COLO668 (cell line): ENCODE results near the gene BCAS3.

ENCODE experiments used
- DNase-seq: peaks from one replicate; lab custom pipeline; 2025; ENCODE audit not compliant: unreplicated experiment; lab: John Stamatoyannopoulos, UW

Gene BCAS3

DNA sequence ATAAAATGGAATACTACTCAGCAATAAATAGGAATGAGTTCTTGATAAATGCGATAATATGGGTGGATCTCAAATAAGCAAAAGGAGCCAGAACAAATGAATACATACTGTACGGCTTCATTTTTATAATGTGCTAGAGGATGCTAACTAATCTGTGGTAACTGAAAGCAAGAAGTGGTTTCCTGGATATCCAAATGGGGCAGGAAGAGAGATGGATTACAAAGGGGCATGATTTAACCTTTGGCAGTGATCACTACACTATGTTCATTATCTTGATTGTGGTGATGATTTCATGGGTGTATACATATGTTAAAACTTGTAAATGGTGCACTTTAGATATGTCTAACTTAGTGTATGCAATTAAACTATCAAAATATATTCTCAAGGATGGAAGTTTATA is 499.7 kb downstream of the BCAS3 start:
- DNase-seq, result no peak

DNA sequence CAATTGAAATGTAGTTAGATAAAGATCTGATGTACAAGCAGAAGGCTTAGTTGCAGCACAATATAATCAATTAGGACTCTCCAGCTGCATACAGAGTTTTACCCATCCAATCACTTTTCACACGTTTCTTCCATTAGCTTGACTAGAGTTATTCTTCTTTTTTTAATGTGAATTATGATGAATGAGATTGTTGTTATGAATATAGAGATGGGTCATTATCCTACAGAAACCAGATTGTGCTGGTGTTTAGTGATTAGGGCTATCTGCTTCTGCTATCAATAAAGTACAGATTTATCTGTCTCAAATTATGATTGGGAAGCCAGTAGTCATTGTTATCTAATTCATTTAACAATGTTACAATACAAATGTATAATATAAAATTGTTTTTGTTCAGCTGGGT is 500.6 kb downstream of the BCAS3 start:
- DNase-seq, result no peak

DNA sequence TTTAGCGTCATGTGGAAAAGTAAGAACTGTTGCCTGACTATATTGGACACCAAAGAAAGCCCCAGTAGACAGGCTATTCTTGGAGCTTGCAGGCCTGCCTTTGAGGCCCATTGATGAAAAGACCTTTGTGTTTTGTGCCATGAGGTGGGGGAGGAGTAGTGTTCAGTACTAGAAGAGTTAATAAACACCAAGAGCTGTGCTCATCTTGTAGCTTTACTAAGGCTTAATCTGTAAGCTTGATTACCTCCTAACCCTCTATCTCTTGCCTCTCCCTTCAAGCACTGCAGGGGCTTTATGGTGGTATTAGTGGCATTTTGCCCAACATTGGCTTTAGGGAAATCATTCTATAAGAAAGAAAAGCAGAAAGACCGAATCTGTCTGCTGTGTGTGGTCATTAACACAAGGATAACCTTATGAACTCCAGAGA is 501.7 kb downstream of the BCAS3 start:
- no peak for DNase-seq

DNA sequence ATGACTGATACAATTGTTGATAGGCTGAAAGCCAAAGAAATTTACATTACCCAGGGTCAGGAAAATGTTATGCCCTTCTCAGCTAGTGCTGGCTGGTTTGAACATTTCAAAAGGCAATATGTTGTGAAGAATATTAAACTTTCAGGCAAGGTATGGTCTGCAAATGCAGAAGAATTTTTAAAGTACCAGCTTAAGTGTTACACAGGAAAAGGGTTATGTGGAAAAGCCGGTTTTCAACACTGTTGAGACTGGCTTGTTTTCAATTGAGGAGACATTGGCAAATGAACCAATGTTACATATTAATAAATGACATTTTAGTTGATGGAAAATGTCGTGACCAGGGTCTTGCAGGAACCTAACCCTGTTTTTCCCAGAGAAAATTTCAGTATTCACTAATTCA is 506.1 kb downstream of the BCAS3 start:
- no peak for DNase-seq

- no peak for DNase-seq
These were observed 507.7 kb downstream of the BCAS3 start for GRCh38 chr17:61185385-61185784.

DNA sequence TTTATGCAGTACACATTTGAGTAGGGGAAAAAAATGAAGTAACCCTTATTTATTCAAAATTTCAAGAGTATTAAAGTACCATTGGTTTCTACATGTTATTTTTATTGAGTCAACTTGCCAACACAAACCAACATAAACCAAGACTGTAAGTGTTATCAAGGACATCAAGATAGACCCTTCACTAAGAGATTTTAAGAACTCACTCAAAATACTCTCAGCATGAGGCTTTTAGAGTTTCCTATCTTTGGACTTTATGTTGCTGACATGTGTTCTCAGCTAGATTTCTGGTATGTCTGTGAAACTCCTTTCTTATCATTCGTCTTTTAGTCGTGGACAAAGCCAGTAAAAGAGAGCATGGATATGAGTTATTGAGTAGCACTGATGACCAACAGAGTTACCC is 509.4 kb downstream of the BCAS3 start:
- DNase-seq, result no peak

DNA sequence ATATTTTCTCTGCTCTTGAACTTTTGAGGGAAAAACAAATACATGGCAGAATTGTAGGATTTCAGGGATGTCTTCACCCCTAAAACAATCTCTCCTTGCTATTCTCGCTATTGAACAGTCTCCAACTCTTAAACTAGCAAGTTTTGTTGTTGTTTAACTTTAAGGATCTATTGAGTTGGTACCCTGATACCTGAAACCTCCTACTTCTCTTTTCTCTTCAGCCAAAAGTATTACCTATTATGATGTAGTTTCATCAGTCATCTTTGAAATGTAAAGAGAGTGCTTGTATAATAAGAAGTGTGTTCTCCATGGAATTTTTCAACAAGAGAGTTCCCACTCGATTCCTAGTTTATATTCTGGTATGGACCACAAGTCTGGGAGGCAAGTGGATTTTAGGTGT is 510.4 kb downstream of the BCAS3 start:
- no peak for DNase-seq

DNA sequence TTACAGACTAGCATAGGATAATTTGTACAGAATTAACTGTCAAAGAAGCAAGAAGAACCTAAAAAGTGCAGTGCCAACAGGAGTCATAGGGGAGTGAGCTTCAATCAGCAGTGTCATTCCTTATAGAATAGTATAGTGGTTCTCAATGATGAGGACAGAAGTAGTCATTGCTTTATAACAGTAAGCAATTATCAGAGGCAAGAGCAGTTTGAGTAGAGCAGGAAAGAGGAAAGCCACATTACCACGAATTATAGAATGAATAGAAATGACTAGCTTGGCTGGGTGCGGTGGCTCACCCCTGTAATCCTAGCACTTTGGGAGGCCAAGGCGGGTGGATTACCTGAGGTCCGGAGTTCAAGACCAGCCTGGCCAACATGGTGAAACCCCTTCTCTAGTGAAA is 512.3 kb downstream of the BCAS3 start:
- no peak for DNase-seq

DNA sequence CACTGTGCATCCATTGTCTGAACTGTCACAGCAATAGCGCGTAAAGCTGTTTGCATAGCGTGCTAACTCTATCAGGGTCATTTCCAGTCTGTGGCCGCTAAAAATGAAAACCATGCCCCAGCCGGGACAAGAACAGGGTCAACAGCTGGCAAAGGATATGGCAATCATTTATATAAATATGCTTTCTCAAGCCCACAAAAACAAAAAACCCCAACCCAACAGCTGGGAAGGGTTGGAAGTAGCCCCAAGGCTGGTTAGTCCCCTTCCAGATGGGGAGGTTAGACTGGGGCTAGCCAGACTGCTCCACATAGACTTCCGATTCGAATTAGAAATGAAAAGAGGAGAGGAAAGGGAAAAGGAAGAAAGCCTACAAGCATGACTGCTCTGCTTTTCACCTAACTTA is 518.7 kb downstream of the BCAS3 start:
- DNase-seq, result no peak

GRCh38 chr17:61196799-61197198 is 519.1 kb downstream of the BCAS3 start:
- DNase-seq, result no peak

DNA sequence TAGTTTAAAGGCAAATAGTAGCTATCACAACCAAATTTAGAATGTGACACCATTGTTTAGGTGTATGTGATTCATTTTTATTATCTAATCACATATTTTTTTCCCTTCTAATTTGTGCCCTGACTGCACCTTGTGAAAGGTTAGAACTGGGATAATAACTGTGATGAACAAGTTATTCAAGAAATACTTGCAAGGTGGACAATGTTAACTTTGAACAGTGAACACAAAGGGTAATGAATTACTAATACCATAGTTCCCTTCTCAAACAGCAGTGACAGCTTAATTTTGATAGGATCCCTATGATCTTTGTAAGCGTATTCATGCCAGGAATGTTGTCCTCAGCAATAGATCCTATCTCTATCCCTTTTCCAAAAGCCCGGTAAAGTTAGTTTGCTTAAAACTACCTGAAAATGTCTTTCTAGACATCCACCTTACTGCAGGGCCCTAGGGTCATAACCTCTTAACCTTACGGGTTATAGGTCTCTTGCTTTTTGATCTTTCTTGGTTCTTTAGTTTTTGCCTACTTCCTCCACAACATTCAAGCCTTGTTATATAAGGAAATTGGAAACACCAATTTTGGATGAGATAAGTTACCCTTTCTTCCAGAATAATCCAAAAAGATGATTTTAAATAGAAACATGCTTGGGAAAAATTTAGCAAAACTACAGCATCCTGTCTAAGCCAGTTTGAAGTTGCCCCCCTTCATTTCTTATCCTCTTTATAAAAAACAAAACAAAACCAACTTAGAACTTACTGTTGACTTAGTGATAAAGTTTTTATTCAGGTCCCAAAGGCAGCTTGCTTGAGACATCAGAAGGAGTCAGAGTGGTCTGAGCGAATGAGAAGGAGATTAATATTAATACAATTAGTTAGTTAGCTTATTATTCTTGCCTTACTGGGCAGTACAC is 522.0 kb downstream of the BCAS3 start:
- DNase-seq, result no peak

DNA sequence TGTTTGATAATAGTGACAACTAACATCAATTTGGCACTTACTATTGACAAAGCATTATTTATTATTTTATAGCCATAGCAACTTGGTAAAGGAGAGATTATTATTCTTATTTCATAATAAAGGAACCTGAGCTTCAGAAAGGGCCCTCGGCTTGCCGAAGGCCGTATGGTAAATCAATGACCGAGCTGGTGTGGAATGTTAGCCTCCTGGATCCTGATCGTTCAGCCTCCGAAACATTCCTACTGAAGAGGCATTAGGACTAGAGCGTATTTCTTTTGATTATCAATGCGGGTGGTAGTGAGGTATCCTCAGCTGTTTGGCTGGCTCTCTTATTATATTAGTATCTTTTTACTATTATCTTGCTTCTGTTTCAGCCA is 522.7 kb downstream of the BCAS3 start:
- DNase-seq, result no peak

- DNase-seq, result no peak
These were observed 523.6 kb downstream of the BCAS3 start for GRCh38 chr17:61201211-61201610.

- no peak for DNase-seq
These were observed 524.9 kb downstream of the BCAS3 start for GRCh38 chr17:61202564-61202963.

GRCh38 chr17:61203671-61204131 is 526.0 kb downstream of the BCAS3 start:
- no peak for DNase-seq

- no peak for DNase-seq
These were observed 526.8 kb downstream of the BCAS3 start for GRCh38 chr17:61204456-61204855.

DNA sequence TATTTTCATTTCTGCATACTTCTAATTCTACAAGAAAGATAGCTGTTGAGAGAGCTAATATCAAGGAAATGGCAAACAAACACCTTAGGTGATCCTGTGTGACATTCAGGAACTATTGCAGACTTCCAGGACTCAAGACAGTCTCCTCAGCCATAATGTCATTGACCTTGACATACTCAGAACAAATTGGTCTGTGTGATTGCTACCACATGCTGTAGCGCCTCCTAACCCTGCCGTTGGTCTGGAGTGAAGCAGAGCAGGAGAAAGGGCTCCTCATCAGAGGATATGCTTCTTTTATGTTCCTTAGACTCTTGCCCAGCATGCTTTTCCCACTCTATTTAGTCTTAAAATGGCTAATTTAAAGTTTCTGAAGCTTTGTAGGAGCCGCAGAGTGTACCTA is 527.8 kb downstream of the BCAS3 start:
- DNase-seq, result no peak

DNA sequence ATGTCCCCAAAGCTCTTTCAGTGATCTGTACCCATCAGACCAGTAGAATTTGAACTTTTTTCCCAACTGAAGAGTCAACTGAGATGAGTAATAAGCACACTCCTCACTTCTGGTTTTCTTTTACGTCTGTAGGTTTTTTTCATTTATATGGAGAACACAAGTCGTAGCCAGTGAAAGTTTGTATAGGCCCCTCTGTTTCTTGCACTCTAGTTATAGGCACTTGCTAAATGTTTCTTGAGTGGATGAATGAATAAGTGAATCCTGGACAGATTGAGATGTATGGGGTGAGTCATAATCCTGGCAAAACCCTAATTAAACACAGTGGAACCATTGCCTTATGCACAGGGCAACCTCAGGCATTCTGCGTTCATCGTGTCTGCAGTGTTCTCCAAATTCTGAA is 528.3 kb downstream of the BCAS3 start:
- DNase-seq, result no peak

DNA sequence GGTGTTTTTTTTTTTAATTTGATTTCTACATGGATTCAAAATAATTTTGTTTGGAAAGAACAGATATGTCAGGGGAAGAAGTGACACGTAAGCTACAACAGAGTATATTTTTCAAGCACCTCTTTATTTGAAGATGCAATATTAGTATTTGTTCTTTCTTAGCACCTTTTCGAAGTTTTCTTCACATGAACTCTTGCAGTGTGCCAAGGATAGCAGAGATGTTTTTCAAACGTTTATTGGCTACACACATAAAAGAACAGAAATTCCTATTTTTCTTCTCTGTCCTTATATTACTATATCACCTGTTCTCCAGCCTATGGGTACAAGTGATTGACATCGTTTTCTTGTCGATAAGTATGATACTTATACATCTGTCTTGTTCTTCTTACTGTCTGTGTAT is 529.3 kb downstream of the BCAS3 start:
- DNase-seq, result no peak

- DNase-seq, result no peak
These were observed 530.9 kb downstream of the BCAS3 start for GRCh38 chr17:61208301-61209105.

DNA sequence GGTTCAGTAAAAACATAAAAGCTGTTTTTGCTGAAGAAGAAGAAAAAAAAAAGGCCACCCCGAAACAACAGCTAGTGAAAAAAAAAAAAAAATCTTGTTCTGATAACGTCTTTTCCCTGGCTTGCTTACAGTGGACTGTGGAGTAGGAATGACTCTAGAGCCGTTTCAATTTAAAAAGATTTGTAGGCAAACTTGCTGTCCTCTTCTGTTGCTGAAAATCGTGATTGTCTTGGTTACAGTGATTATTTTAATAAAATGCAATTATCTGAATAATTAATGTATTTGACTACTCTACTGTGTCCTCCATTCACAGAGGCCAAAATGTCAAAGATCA is 531.4 kb downstream of the BCAS3 start:
- no peak for DNase-seq

DNA sequence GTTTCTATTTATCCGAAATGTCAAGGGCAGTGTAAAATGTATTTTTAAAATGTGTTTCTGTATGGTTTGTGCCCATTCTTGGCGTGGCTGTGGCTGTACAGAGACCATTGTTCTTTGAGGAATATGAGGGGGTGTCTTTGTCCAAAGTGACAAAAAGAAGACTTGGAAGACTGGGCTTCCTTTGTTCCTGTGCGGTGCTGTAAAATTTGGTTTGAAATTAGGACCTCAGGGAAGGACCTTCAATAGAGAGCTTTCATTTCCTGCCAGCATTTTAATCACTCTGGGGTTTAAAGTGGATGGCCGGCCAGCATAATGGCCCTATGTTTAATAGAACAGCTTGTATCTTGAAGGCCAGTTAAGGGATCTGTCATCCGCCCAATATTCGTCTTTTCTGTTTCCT is 531.9 kb downstream of the BCAS3 start:
- no peak for DNase-seq
